Measurements from ENCODE around the gene SMPD4.
"Not testable (repeated sequence)": the region's sequence is repeated elsewhere in the genome, so short reads cannot be mapped to it uniquely, and the experiment has no call there.

Gene SMPD4

DNA sequence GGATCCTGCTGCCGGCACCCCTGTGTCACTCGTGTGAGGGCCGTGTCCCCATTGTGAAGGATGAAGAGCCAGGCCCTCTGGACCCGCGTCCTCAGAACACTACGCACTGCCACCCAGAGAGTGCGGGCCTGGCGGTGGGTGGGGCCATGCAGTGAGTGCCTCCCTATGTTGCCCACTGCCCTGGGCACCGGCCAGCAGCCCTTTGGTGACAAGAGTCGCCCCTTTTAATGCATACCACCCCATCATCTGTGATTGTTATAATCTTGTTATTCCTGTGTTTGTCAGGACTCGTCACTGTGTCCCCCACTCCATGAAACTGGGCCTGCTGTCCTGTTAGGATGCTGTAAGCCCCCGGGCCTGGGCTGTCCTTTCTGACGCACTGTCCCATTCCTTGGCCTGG lies 43.1 kb downstream of the SMPD4 start:
- DNase-seq: not testable (repeated sequence)

DNA sequence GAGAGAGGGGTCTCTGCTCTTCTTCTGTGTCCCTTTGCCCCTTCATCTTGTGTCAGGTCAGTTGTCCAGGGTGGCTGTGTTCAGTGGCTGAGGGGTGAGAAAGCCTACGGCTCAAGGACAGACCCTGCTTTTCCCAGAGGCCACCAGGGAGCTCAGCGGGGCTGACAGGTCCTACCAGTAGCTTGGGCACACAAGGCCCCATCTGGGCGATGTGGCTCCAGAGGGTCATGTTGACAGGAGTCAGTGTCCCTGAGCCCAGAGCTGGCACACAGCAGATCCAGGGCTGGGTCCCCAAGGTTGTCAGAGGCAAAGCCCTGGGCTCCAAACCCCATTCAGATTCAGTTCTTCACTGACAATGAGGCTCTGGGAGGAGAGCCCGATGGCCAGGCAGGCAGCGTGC lies 44.3 kb downstream of the SMPD4 start:
- not testable (repeated sequence) for DNase-seq

DNA sequence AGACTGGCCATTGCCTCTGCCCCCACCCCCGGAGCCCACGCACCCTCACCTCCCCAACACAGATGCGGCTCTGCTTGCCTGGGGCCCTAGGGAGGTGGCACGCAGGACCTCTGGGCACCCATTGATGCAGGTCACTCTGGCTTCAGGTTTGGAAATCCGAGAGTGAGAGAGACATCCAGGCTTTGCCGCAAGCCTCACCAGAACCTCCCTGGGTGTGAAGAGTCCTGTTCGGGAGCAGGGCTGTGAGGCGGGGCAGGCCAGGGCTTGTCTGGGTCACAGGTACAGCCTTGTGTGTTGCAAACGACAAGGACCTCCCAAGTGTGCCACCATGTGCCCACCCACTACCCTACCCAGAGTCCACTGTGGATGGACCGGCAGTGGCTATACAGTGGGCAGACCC lies 44.9 kb downstream of the SMPD4 start:
- DNase-seq: not testable (repeated sequence)

DNA sequence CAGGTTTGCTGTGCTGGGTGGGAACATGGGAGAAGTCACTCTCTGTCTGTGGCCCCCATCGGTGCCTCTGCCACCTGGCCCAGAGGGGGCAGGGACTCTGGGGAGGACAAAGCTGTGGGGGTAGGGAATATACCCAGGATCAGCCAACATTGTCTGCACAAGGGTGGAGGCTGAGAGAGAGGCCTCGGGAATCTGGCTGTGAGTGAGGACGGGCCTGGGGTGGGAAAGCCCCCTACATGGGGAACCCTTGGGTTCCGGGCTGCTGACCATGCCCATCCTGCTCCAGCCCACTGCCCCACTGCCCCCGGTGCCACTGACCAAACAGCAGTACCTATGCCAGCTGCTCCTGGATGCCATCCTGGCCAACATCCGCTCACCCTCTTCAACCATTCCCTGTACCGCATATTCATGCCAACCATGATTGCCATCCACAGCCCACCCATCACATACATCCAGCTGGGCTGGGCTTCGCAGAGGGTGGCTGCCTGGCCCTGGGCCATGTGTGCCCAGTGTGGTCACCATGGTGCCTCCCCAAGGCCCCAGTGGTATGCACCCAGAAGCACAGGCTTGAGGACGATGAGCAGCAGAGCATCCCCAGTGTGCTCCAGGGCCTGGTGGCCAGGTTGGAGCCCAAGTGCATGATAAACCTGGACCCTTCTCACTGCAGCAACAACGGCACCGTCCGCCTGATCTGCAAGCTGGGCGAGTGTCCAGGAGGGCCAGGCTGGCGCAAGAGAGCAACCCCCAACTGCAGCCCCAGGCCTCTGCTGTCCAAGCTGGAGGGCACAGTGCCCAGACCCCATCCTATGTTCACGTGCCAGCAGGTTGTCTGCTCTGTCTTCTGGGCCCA lies 45.5 kb downstream of the SMPD4 start:
- DNase-seq: no peak

DNA sequence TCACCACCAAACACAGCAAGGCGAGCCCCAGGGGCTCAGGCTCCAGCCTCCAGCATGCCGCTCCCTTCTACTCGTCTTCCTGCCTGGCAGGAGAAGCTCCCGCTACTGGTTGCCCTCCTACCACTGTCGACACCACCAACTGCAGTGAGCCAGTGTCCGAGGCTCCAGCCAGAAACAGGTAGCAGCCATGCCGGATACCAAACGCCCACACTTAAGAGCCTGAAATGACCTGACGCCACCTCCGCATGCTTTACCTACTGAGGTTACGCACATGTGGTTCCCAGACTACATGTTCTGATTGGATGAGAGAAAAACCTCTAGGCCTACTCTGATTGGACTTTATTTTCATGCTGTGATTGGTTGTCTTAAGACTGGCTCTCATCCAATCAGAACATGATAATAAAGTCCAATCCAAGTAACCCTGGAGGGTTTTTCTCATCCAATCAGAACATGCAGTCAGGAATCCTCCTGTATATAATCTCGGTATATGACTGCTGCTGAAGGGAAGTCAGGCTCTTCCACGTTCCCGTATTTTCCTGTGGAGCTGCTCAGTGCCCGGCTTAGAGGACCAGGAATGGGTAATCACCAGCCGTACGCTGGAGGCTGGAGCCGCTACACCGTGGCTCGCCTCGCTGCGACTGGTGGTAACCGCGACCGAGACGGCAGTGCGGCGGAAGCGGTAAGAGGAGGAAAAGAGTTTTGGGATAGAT lies 52.1 kb downstream of the SMPD4 start, which contains the start of gene POTEF:
POTEF (minus strand) TSS at position 103 of the 710 bp plus-strand sequence. CDS start 8,707 bp downstream, outside the sequence.
- not testable (repeated sequence) for DNase-seq

DNA sequence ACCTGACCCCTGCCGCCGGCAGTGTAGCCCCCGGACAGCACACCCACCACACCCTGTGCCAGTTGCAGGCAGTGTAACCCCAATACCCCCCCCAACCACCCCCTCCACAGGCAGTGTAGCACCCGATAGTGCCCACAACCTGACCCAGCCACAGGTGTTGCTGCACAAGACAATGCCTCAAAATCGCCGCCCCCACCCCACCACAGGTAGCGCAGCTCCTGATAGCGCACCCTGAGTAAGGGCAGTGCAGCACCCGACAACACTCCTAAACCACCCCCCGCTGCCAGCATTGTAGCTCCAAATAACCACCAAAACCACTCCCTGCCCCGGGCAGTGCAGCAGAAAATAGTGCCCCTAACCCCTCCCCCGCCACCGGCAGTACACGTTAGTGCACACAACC lies 52.9 kb downstream of the SMPD4 start:
- DNase-seq: not testable (repeated sequence)

DNA sequence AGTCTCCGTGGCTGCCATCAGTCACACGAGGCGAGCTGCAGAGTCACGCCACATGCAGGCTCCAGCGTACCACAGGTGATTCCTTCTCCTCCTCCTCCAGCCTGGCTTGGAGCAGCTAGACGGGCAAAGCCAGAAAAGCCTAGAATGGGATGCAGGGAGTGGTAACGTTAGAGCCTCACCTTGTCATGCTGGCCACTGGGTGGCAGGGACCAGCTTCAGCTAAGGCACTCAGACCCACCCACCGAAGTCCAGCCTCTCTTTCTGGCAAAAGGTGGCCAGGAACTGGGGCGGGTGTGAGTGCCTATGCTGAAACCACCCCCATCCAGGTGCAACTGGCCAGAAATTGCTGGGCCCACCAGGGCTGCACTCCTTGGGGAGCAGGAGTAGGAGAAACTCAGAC lies 53.7 kb downstream of the SMPD4 start:
- not testable (repeated sequence) for DNase-seq

DNA sequence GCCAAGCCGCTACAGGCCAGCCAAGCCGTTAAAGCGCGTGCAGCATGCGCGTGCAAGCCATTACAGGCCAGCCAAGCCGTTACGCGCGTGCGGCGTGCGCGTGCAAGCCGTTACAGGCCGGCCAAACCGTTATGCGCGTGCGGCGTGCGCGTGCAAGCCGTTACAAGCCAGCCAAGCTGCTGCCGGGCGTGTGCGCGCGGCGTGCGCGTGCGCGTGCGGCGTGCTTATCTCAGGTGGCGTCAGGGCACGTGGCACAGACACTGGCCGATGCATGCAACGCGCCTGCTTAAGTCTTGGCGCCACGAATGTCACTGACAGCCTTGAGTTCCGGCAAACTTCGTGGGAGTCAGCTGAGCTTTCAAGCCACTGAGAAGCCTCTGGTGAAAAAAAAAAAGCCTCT lies 60.5 kb downstream of the SMPD4 start:
- not testable (repeated sequence) for DNase-seq

DNA sequence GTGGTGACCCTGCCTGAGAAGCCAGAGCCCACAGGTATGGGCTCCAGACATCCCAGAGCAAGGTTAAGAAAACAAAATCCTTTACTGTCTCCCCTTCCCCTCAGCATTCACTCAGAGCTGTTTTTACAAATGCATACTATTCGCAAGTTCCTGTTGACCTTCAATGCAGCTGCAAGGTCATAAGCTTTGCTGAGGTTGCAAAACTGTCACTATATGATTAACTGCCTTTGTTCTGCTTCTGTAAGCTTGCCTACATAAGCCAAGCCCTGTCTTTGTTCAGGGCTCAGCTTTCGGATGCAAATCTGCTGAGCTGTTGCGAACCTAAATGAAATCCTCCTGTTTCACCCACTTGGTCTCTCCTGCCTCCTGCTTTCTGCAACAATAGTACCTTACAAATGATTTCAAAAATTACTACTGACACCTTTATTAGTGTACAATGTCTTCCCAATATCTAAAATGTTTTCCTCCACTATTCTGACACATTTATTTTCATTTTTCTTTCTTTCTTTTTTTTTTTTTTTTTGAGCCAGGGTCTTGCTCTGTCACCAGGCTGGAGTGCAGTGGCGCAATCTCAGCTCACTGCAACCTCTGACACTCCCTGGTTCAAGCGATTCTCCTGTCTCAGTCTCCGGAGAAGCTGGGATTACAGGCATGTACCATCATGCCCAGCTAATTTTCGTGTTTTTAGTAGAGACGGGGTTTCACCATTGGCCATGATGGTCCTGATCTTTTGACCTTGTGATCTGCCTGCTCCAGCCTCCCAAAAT lies 78.6 kb downstream of the SMPD4 start:
- DNase-seq: not testable (repeated sequence)
